Loucy (cell line): Measurements from ENCODE around the gene SORCS2.

Experiments
- H2AFZ ChIP-seq: fragments of 200-600 bp; sonication (generic); 2 replicates; pipeline ENCODE4 v1.6.0; 2016; ENCODE audit warnings: antibody characterized with exemption, mild to moderate bottlenecking, low read length, moderate library complexity
- H3F3A ChIP-seq: fragments of 200-600 bp; 2 replicates; pipeline ENCODE4 v1.6.0; 2016; ENCODE audit warnings: antibody characterized with exemption, low read depth, mild to moderate bottlenecking
- H3K27me3 ChIP-seq: fragments of 200-600 bp; sonication (generic); 2 replicates; pipeline ENCODE4 v1.6.1; 2014; ENCODE audit warnings: low read length, mild to moderate bottlenecking; ENCODE audit not compliant: insufficient read depth, poor library complexity, severe bottlenecking
- H3K36me3 ChIP-seq: fragments of 200-600 bp; sonication (generic); 2 replicates; pipeline ENCODE4 v1.6.1; 2016; ENCODE audit warnings: low read length; ENCODE audit not compliant: insufficient read depth
- H3K4me1 ChIP-seq: fragments of 200-600 bp; sonication (generic); 2 replicates; pipeline ENCODE4 v1.5.1; 2014; ENCODE audit warnings: low read length, mild to moderate bottlenecking; ENCODE audit not compliant: insufficient read depth, poor library complexity, severe bottlenecking
- H3K4me2 ChIP-seq: fragments of 200-600 bp; sonication (generic); 2 replicates; pipeline ENCODE4 v1.6.0; 2014; ENCODE audit warnings: antibody characterized with exemption, low read length, low read depth, mild to moderate bottlenecking; ENCODE audit not compliant: poor library complexity, severe bottlenecking
- H3K4me3 ChIP-seq: fragments of 200-600 bp; sonication (generic); 2 replicates; pipeline ENCODE4 v1.5.1; 2014; ENCODE audit warnings: low read length, mild to moderate bottlenecking, mixed read lengths; ENCODE audit not compliant: poor library complexity, severe bottlenecking
- H3K79me2 ChIP-seq: fragments of 200-600 bp; sonication (generic); 2 replicates; pipeline ENCODE4 v1.6.1; 2014; ENCODE audit warnings: low read length; ENCODE audit not compliant: insufficient read depth
- H3K9ac ChIP-seq: fragments of 200-600 bp; sonication (generic); 2 replicates; pipeline ENCODE4 v1.6.0; 2014; ENCODE audit warnings: mild to moderate bottlenecking, low read depth, low read length, moderate library complexity; ENCODE audit not compliant: poor library complexity, severe bottlenecking
- H3K9me2 ChIP-seq: fragments of 200-600 bp; sonication (generic); replicated peaks from 2 replicates; pipeline ENCODE4 v1.6.1; 2016; ENCODE audit warnings: low read depth, low read length, mixed read lengths
- H3K9me3 ChIP-seq: fragments of 200-600 bp; sonication (generic); 2 replicates; pipeline ENCODE4 v1.6.1; 2014; ENCODE audit warnings: mild to moderate bottlenecking, antibody characterized with exemption, low read length, low read depth; ENCODE audit not compliant: insufficient read depth
- H4K20me1 ChIP-seq: fragments of 200-600 bp; sonication (generic); 2 replicates; pipeline ENCODE4 v1.6.0; 2014; ENCODE audit warnings: antibody characterized with exemption, low read length, mild to moderate bottlenecking; ENCODE audit not compliant: insufficient read depth, poor library complexity, severe bottlenecking
- EZH2phosphoT487 ChIP-seq: fragments of 200-600 bp; IDR thresholded peaks from 2 replicates; pipeline ENCODE4 v1.6.1; 2018; ENCODE audit warnings: antibody characterized with exemption, mild to moderate bottlenecking, moderate library complexity, borderline replicate concordance
- TF ChIP-seq, protein P1 (sequence below): fragments of 200-600 bp; sonication (generic); conservative IDR thresholded peaks from 2 replicates; pipeline ENCODE4 v1.5.1; 2014; ENCODE audit warnings: mild to moderate bottlenecking, antibody characterized with exemption, low read length

Gene SORCS2

GRCh38 chr4:7253341-7253700, 61.0 kb downstream of the SORCS2 start:
- Histone ChIP-seq H4K20me1 (no peaks in the 10 kb centered on the region), H3K36me3 (no peaks in the 10 kb centered on the region), H3K9me2 (no peaks in the 10 kb centered on the region), H3K9me3 (peaks cover 5% of the 10 kb centered on the region; the same call in 1 of the 2 replicates), H3K79me2 (no peaks in the 10 kb centered on the region), H3F3A (no peaks in the 10 kb centered on the region), H3K4me1 (no peaks in the 10 kb centered on the region), H3K9ac (no peak overlapping the region), H2AFZ (no peak overlapping the region), H3K4me2 (no peak overlapping the region), H3K27me3 (no peaks in the 10 kb centered on the region), H3K4me3 (no peak overlapping the region)
- TF ChIP-seq, protein P1, sequence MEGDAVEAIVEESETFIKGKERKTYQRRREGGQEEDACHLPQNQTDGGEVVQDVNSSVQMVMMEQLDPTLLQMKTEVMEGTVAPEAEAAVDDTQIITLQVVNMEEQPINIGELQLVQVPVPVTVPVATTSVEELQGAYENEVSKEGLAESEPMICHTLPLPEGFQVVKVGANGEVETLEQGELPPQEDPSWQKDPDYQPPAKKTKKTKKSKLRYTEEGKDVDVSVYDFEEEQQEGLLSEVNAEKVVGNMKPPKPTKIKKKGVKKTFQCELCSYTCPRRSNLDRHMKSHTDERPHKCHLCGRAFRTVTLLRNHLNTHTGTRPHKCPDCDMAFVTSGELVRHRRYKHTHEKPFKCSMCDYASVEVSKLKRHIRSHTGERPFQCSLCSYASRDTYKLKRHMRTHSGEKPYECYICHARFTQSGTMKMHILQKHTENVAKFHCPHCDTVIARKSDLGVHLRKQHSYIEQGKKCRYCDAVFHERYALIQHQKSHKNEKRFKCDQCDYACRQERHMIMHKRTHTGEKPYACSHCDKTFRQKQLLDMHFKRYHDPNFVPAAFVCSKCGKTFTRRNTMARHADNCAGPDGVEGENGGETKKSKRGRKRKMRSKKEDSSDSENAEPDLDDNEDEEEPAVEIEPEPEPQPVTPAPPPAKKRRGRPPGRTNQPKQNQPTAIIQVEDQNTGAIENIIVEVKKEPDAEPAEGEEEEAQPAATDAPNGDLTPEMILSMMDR = no peak

GRCh38 chr4:7253837-7254236, 61.5 kb downstream of the SORCS2 start:
- Histone ChIP-seq H3K4me1 (no peaks in the 10 kb centered on the region), H3K9ac (no peak overlapping the region), H4K20me1 (no peaks in the 10 kb centered on the region), H3K27me3 (no peaks in the 10 kb centered on the region), H3K4me3 (no peak overlapping the region), H3K79me2 (no peaks in the 10 kb centered on the region), H3K9me3 (peaks cover 5% of the 10 kb centered on the region; the same call in 1 of the 2 replicates), H3F3A (no peaks in the 10 kb centered on the region), H3K36me3 (no peaks in the 10 kb centered on the region), H3K9me2 (no peaks in the 10 kb centered on the region), H3K4me2 (no peak overlapping the region), H2AFZ (no peak overlapping the region)
- no peak for TF ChIP-seq EZH2phosphoT487
- TF ChIP-seq, protein P1 = no peak

DNA sequence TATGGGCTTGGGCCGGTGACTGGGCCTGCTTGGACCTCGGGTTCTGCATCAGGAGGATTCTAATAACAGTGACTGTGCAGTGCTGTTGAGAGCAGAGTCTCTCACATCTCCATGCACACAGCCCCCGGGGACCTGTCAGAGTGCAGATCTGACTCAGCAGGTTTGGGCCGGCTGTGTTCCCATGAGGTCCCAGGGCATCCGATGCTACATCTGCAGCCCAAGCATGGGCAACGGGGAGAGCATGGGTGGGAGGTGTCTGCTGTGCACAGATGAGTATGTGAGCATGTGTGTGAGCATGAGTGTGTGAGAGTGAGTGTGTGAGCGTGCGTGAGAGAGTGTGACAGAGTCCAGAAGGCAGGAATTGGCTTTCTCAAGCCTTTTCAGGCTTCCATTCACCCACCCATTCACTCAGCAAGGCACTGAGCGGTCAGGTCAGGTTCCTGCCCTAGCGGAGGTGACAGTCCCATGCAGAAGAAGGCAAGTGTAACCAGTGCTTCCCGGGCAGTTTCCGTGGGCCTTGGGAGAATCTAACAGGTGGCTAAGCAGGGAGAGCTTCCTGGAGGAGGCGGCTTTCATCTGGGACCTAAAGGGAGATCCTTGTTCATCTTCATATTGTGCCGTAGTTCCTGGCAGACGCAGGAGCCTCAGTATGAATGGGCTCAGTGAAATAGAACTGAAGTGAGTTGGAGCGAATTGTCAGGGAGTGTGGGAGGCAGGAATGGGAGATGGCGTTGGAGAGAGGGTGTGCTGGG, 62.6 kb downstream of the SORCS2 start:
- H2AFZ ChIP-seq = no peak overlapping the region

More for the DNA sequence above, 62.6 kb downstream of the SORCS2 start:
- H4K20me1 ChIP-seq = no peaks in the 10 kb centered on the region
- no peaks in the 10 kb centered on the region for H3K4me1 ChIP-seq
- H3K4me2 ChIP-seq = no peak overlapping the region
- H3K79me2 ChIP-seq = no peaks in the 10 kb centered on the region
- no peak overlapping the region for H3K4me3 ChIP-seq
- no peaks in the 10 kb centered on the region for H3K27me3 ChIP-seq
- H3K9ac ChIP-seq = no peak overlapping the region
- TF ChIP-seq, protein P1 = no peak
- TF ChIP-seq EZH2phosphoT487 = no peak
- H3K9me2 ChIP-seq = no peaks in the 10 kb centered on the region
- no peaks in the 10 kb centered on the region for H3F3A ChIP-seq
- H3K9me3 ChIP-seq = peaks cover 5% of the 10 kb centered on the region; the same call in 1 of the 2 replicates
- H3K36me3 ChIP-seq = no peaks in the 10 kb centered on the region
